ENCODE results near the gene NPAS2.

- TF ChIP-seq CTCF (optimal IDR thresholded peaks at IDR 0.05 in 1 of 3, IDR thresholded peaks at IDR 0.05 in 1 of 3, conservative IDR thresholded peaks at IDR 0.05 in 1 of 3; ENCODE audit: extremely low read depth in 1 of 3, insufficient read depth in 2 of 3, low read length in 3 of 3) (no peak), EZH2 (IDR thresholded peaks at IDR 0.05; ENCODE audit: low read length) (no peak)
These were observed 18.5 kb upstream of the NPAS2 start for GRCh38 chr2:100801402-100801801.

Data from keratinocyte (primary cell).